ENCODE measurements around the gene CENPP. TPM values are rescaled to one million over a fixed set of nuclear protein-coding genes. Genes with fewer than 3 reads are reported as not detected.

Gene CENPP
- total RNA-seq, 1 experiment from 2014 or later = 14.3 TPM

GRCh38 chr9:92641092-92641809 is 315.5 kb downstream of the CENPP start:
- H3K9me3 Mint-ChIP-seq = no peaks in the 10 kb centered on the region
- no peaks in the 10 kb centered on the region for H3K4me1 Mint-ChIP-seq
- H3K4me3 Mint-ChIP-seq = no peak overlapping the region
- H3K27ac Mint-ChIP-seq = peak overlapping the region; percentile 74
- TF ChIP-seq MLX (CRISPR knock-in tag; IDR thresholded peaks at IDR 0.05) = no peak
- TF ChIP-seq GTF2I (CRISPR knock-in tag; conservative IDR thresholded peaks at IDR 0.05) = no peak
- no peak for TF ChIP-seq ZNF317 (CRISPR knock-in tag; IDR thresholded peaks at IDR 0.05; ENCODE audit: borderline replicate concordance, low read depth)
- TF ChIP-seq ZNF532 (CRISPR knock-in tag; IDR thresholded peaks at IDR 0.05; ENCODE audit: borderline replicate concordance) = no peak
- TF ChIP-seq ELF4 (CRISPR knock-in tag; IDR thresholded peaks at IDR 0.05; ENCODE audit: low read depth) = no peak
- no peak for TF ChIP-seq ARID4B (CRISPR knock-in tag; IDR thresholded peaks at IDR 0.05; ENCODE audit: borderline replicate concordance)
- no peak for TF ChIP-seq ZNF263 (CRISPR knock-in tag; IDR thresholded peaks at IDR 0.05; ENCODE audit: low read depth)
- no peak for TF ChIP-seq NR1H2 (CRISPR knock-in tag; IDR thresholded peaks at IDR 0.05)
- no peak for TF ChIP-seq KAT7 (CRISPR knock-in tag; IDR thresholded peaks at IDR 0.05; ENCODE audit: borderline replicate concordance)
- TF ChIP-seq GRHL2 (CRISPR knock-in tag; IDR thresholded peaks at IDR 0.05; ENCODE audit: insufficient replicate concordance, severe bottlenecking) = no peak
- no peak for TF ChIP-seq OVOL2 (CRISPR knock-in tag; IDR thresholded peaks at IDR 0.05; ENCODE audit: borderline replicate concordance)
- TF ChIP-seq CDX4 (CRISPR knock-in tag; IDR thresholded peaks at IDR 0.05; ENCODE audit: borderline replicate concordance) = no peak
- no peak for TF ChIP-seq ZMAT4 (CRISPR knock-in tag; IDR thresholded peaks at IDR 0.05)
- TF ChIP-seq ZBTB21 (CRISPR knock-in tag; IDR thresholded peaks at IDR 0.05; ENCODE audit: borderline replicate concordance) = no peak
- TF ChIP-seq EMX1 (CRISPR knock-in tag; IDR thresholded peaks at IDR 0.05) = no peak
- TF ChIP-seq MAX (CRISPR knock-in tag; IDR thresholded peaks at IDR 0.05) = no peak
- no peak for TF ChIP-seq NR3C1 (CRISPR knock-in tag; conservative IDR thresholded peaks at IDR 0.05; ENCODE audit: low read depth)
- TF ChIP-seq ZNF671 (CRISPR knock-in tag; IDR thresholded peaks at IDR 0.05) = no peak
- CTCF ChIA-PET = no interaction called here
- ATAC-seq (no peak), DNase-seq (ENCODE audit: low spot score) (no peak)
- no peaks in the 10 kb centered on the region for H3K27me3 Mint-ChIP-seq (ENCODE audit: low read depth)
- POLR2A ChIA-PET = no interaction called here
- H3K36me3 Mint-ChIP-seq = peaks cover 32% of the 10 kb centered on the region
